GM23338 (cell line): Measurements from ENCODE around the gene DNTTIP2. TPM values are rescaled to one million over a fixed set of nuclear protein-coding genes. Genes with fewer than 3 reads are reported as not detected.
"Not testable (repeated sequence)": the region's sequence is repeated elsewhere in the genome, so short reads cannot be mapped to it uniquely, and the experiment has no call there.

Source experiments
- ATAC-seq: fragments of 200-7000 bp; cut with Tn5 transposase; 3 replicates; pipeline ENCODE4 v1.9.1; 2020
- DNase-seq: peaks from one replicate; pipeline ENCODE4 v3.0.0-alpha.2; 2015; ENCODE audit warnings: low spot score
- H2AFZ ChIP-seq: fragments of 200-600 bp; sonication (generic); 2 replicates; pipeline ENCODE4 v1.8.0; 2016; ENCODE audit warnings: antibody characterized with exemption, mild to moderate bottlenecking, moderate library complexity
- H3F3A ChIP-seq: fragments of 200-600 bp; sonication (generic); replicated peaks from 2 replicates; pipeline ENCODE4 v1.8.0; 2017; ENCODE audit warnings: antibody characterized with exemption, mixed run types, low read depth
- H3K27ac ChIP-seq: fragments of 200-600 bp; sonication (generic); 2 replicates; pipeline ENCODE4 v1.6.1; 2016; ENCODE audit warnings: low read depth
- H3K27me3 ChIP-seq: fragments of 200-600 bp; sonication (generic); 2 replicates; pipeline ENCODE4 v1.8.0; 2016; ENCODE audit warnings: mild to moderate bottlenecking, mixed run types, moderate library complexity; ENCODE audit not compliant: insufficient read depth
- H3K36me3 ChIP-seq: fragments of 200-600 bp; sonication (generic); 2 replicates; pipeline ENCODE4 v1.8.0; 2016; ENCODE audit warnings: mild to moderate bottlenecking; ENCODE audit not compliant: insufficient read depth
- H3K4me1 ChIP-seq: fragments of 200-600 bp; sonication (generic); 2 replicates; pipeline ENCODE4 v1.8.0; 2016; ENCODE audit warnings: mild to moderate bottlenecking, moderate library complexity; ENCODE audit not compliant: insufficient read depth
- H3K4me2 ChIP-seq: fragments of 200-600 bp; sonication (generic); 2 replicates; pipeline ENCODE4 v1.7.1; 2017; ENCODE audit warnings: mixed run types
- H3K4me3 ChIP-seq: fragments of 200-600 bp; sonication (generic); 2 replicates; pipeline ENCODE4 v1.6.1; 2016; ENCODE audit warnings: mixed run types
- H3K79me2 ChIP-seq: fragments of 200-600 bp; sonication (generic); replicated peaks from 2 replicates; pipeline ENCODE4 v1.8.0; 2017; ENCODE audit warnings: mild to moderate bottlenecking; ENCODE audit not compliant: insufficient read depth
- H3K9me2 ChIP-seq: fragments of 200-600 bp; sonication (generic); 2 replicates; pipeline ENCODE4 v1.8.0; 2017; ENCODE audit not compliant: insufficient read depth
- H4K20me1 ChIP-seq: fragments of 200-600 bp; sonication (generic); replicated peaks from 2 replicates; pipeline ENCODE4 v1.8.0; 2017; ENCODE audit warnings: mild to moderate bottlenecking; ENCODE audit not compliant: insufficient read depth
- H3K27ac Mint-ChIP-seq: 2 replicates; pipeline ENCODE4 v1.8.0; 2020; ENCODE audit warnings: inconsistent platforms, mild to moderate bottlenecking, moderate library complexity, mixed read lengths
- H3K27me3 Mint-ChIP-seq: 3 replicates; pipeline ENCODE4 v1.8.0; 2022; ENCODE audit warnings: low read depth, mild to moderate bottlenecking, moderate library complexity, mixed read lengths, inconsistent platforms; ENCODE audit not compliant: insufficient read depth, poor library complexity
- H3K36me3 Mint-ChIP-seq: 3 replicates; pipeline ENCODE4 v1.8.0; 2021; ENCODE audit warnings: low read depth, mild to moderate bottlenecking, inconsistent platforms, moderate library complexity, mixed read lengths
- H3K4me1 Mint-ChIP-seq: 3 replicates; pipeline ENCODE4 v1.8.0; 2020; ENCODE audit warnings: mild to moderate bottlenecking, inconsistent platforms, mixed read lengths
- H3K4me3 Mint-ChIP-seq: 3 replicates; pipeline ENCODE4 v1.8.0; 2021; ENCODE audit warnings: moderate library complexity, mild to moderate bottlenecking, inconsistent platforms, mixed read lengths
- H3K9me3 Mint-ChIP-seq: 3 replicates; pipeline ENCODE4 v1.8.0; 2020; ENCODE audit warnings: moderate library complexity, mild to moderate bottlenecking, inconsistent platforms, mixed read lengths
- CTCF ChIP-seq, 2 experiments: fragments of 200-600 bp in 1 of 2; sonication (generic) in 1 of 2; conservative IDR thresholded peaks; 2 replicates each; pipeline versions ENCODE4 v1.5.1 to v1.6.1; 2016 to 2017; ENCODE audit warnings: antibody characterized with exemption in 2 of 2, low read depth in 2 of 2, mild to moderate bottlenecking in 2 of 2, moderate library complexity in 1 of 2
- ETS1 ChIP-seq: IDR thresholded peaks from 2 replicates; pipeline ENCODE4 v1.6.1; 2016; ENCODE audit warnings: antibody characterized with exemption
- EZH2 ChIP-seq: fragments of 200-600 bp; sonication (generic); IDR thresholded peaks from one replicate; pipeline ENCODE4 v1.8.0; 2017; ENCODE audit warnings: antibody characterized with exemption, mild to moderate bottlenecking, low read depth; ENCODE audit not compliant: unreplicated experiment
- EZH2phosphoT487 ChIP-seq: fragments of 200-600 bp; sonication (generic); IDR thresholded peaks from one replicate; pipeline ENCODE4 v1.8.1; 2018; ENCODE audit warnings: antibody characterized with exemption; ENCODE audit not compliant: unreplicated experiment
- JUNB ChIP-seq: IDR thresholded peaks from one replicate; pipeline ENCODE4 v1.6.1; 2016; ENCODE audit warnings: antibody characterized with exemption; ENCODE audit not compliant: unreplicated experiment
- NANOG ChIP-seq: IDR thresholded peaks from 2 replicates; pipeline ENCODE4 v1.6.1; 2016; ENCODE audit warnings: antibody characterized with exemption, borderline replicate concordance
- REST ChIP-seq: IDR thresholded peaks from one replicate; pipeline ENCODE4 v1.6.1; 2018; ENCODE audit warnings: antibody characterized with exemption; ENCODE audit not compliant: unreplicated experiment
- STAT1 ChIP-seq: IDR thresholded peaks from one replicate; pipeline ENCODE4 v1.6.1; 2016; ENCODE audit warnings: antibody characterized with exemption; ENCODE audit not compliant: unreplicated experiment
- ZNF331 ChIP-seq: fragments of 250-450 bp; sonication (Bioruptor Pico); IDR thresholded peaks from 2 replicates; pipeline ENCODE4 v1.5.0; 2020; ENCODE audit warnings: low read depth, mild to moderate bottlenecking, moderate library complexity
- polyA plus RNA-seq: library from polyadenylated mRNA; unstranded; fragments of >200 nt; fragmentation: Nextera tagmentation; extraction: Ambion mirVana; gene quantifications from 2 replicates; pipeline ENCODE4 v1.2.1, GENCODE V29; 2016
- total RNA-seq: library from RNA; depleted of rRNA; stranded (reverse); fragments of >200 nt; shearing (Covaris generic); gene quantifications from 2 replicates; pipeline ENCODE4 v1.2.3, GENCODE V29; 2014

Gene DNTTIP2
- total and polyA plus RNA-seq, 2 experiments from 2014 or later, result 48.1 to 91.3 TPM

- no peak for TF ChIP-seq REST
These were observed 7.6 kb downstream of the DNTTIP2 start (continued) for GRCh38 chr1:93871366-93871765.

DNA sequence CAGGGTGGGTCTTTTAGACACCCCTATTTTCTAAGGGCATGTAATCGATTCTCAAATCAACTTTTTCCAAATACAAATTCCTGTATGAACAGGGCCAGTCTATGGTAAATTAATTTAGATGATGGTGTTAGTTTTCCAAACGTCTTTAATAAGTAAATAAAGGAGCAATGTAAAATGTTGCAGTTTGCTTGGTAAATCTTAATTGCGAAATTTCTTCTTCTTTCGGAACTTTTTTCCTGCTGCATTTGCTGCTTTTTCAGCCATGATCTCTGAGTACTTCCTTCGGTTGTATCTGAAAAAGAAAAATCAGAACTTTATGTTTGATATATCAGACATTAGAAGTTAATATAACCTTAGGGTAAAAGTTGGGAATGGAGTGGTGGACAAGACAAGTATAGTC lies 9.4 kb downstream of the DNTTIP2 start:
- no peaks in the 10 kb centered on the region for H3K4me1 Mint-ChIP-seq
- no peak overlapping the region for H3K27ac Mint-ChIP-seq
- Histone ChIP-seq H3K4me3 (no peak overlapping the region), H3K27me3 (no peaks in the 10 kb centered on the region), H3K36me3 (peaks cover 54% of the 10 kb centered on the region), H2AFZ (no peak overlapping the region), H3K4me2 (no peak overlapping the region), H3F3A (0 out of 2 replicates have a peak, but pooled peaks cover 2% of the 10 kb centered on the region), H3K4me1 (no peaks in the 10 kb centered on the region), H4K20me1 (peaks cover 7% of the 10 kb centered on the region; the same call in 1 of the 2 replicates), H3K79me2 (no peaks in the 10 kb centered on the region), H3K27ac (no peak overlapping the region), H3K9me2 (no peaks in the 10 kb centered on the region)
- no peaks in the 10 kb centered on the region for H3K9me3 Mint-ChIP-seq
- ATAC-seq (no peak), DNase-seq (no peak)
- H3K27me3 Mint-ChIP-seq, result no peaks in the 10 kb centered on the region
- H3K36me3 Mint-ChIP-seq, result peaks cover 69% of the 10 kb centered on the region
- no peak overlapping the region for H3K4me3 Mint-ChIP-seq
- TF ChIP-seq STAT1, result no peak
- no peak for TF ChIP-seq ZNF331
- no peak for TF ChIP-seq EZH2phosphoT487
- TF ChIP-seq ETS1, result no peak
- TF ChIP-seq NANOG, result no peak
- TF ChIP-seq EZH2, result no peak
- TF ChIP-seq CTCF (conservative IDR thresholded peaks at IDR 0.05; ENCODE audit: low read depth in 2 of 2), result no peak
- TF ChIP-seq JUNB, result no peak

DNA sequence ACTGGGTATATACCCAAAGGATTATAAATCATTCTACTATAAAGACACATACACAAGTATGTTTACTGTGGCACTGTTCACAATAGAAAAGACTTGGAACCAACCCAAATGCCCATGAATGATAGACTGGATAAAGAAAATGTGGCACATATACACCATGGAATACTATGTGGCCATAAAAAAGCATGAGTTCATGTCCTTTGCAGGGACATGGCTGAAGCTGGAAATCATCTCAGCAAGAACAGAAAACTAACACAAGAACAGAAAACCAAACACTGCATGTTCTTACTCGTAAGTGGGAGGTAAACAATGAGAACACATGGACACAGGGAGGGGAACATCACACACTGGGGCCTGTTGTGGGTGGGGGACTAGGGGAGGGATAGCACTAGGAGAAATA lies 10.5 kb downstream of the DNTTIP2 start:
- H3K36me3 ChIP-seq, result peaks cover 45% of the 10 kb centered on the region
- peaks cover 57% of the 10 kb centered on the region for H3K36me3 Mint-ChIP-seq
- not testable (repeated sequence) for H3K27ac Mint-ChIP-seq

More for the DNA sequence above, 10.5 kb downstream of the DNTTIP2 start:
- not testable (repeated sequence) for H3F3A ChIP-seq, H3K27me3 ChIP-seq, H3K27me3 Mint-ChIP-seq, H3K4me3 ChIP-seq, DNase-seq, H3K79me2 ChIP-seq, H2AFZ ChIP-seq, H4K20me1 ChIP-seq, H3K4me1 Mint-ChIP-seq, H3K27ac ChIP-seq, ATAC-seq, H3K9me3 Mint-ChIP-seq, H3K4me1 ChIP-seq, H3K9me2 ChIP-seq, H3K4me2 ChIP-seq, H3K4me3 Mint-ChIP-seq
